CD4-positive, alpha-beta T cell (primary cell): ENCODE measurements around the gene MT1HL1. TPM values are rescaled to one million over a fixed set of nuclear protein-coding genes. Genes with fewer than 3 reads are reported as not detected.

Source experiments
- ATAC-seq: fragments of 200-7000 bp; cut with Tn5 transposase; one replicate; pipeline ENCODE4 v1.10.0; 2022; ENCODE audit warnings: mild to moderate bottlenecking; ENCODE audit not compliant: poor library complexity
- CTCF ChIA-PET: fragments of 350-600 bp; sonication (Branson Sonifier 250); formaldehyde crosslinking; loops from one replicate; lab custom pipeline; 2021; ENCODE audit warnings: antibody characterized with exemption, inconsistent platforms; lab: Charles Lee
- POLR2A ChIA-PET: fragments of 350-600 bp; sonication (Branson Sonifier 250); formaldehyde crosslinking; loops from one replicate; lab custom pipeline; 2021; ENCODE audit warnings: antibody characterized with exemption, inconsistent platforms; lab: Charles Lee
- DNase-seq, 14 experiments: peaks; one replicate each; pipeline ENCODE4 v3.0.0-alpha.2; 2013 to 2020; ENCODE audit warnings: mixed read lengths in 2 of 14
- H3K27ac ChIP-seq, 2 donors: one replicate each; pipeline versions ENCODE4 v1.5.1 to v1.7.0; 2013; ENCODE audit warnings: low read length in 2 of 2, low read depth in 1 of 2, mild to moderate bottlenecking in 1 of 2
- H3K27me3 ChIP-seq, 2 experiments: 1 replicate in 1 of 2; 2 replicates in 1 of 2; pipeline versions ENCODE4 v1.6.1 to v1.7.0; 2013; ENCODE audit warnings: low read length in 2 of 2, control low read depth in 1 of 2, mild to moderate bottlenecking in 1 of 2, moderate library complexity in 1 of 2; ENCODE audit not compliant: insufficient read depth in 2 of 2, control insufficient read depth in 1 of 2
- H3K36me3 ChIP-seq: one replicate; pipeline ENCODE4 v1.6.1; 2013; ENCODE audit warnings: low read length, control low read depth; ENCODE audit not compliant: insufficient read depth
- H3K4me1 ChIP-seq: one replicate; pipeline ENCODE4 v1.6.1; 2013; ENCODE audit warnings: low read length, control low read depth; ENCODE audit not compliant: insufficient read depth
- H3K4me3 ChIP-seq: one replicate; pipeline ENCODE4 v1.5.1; 2013; ENCODE audit warnings: mild to moderate bottlenecking, low read length, moderate library complexity
- H3K9me3 ChIP-seq, 2 experiments: 1 replicate in 1 of 2; 2 replicates in 1 of 2; pipeline versions ENCODE4 v1.6.1 to v1.7.0; 2013; ENCODE audit warnings: low read length in 2 of 2, mild to moderate bottlenecking in 2 of 2, control low read depth in 1 of 2, moderate library complexity in 1 of 2; ENCODE audit not compliant: control insufficient read depth in 1 of 2, insufficient read depth in 1 of 2
- H3K27ac Mint-ChIP-seq: one replicate; pipeline ENCODE4 v1.8.0; 2020; ENCODE audit warnings: mixed read lengths
- H3K27me3 Mint-ChIP-seq: one replicate; pipeline ENCODE4 v1.8.0; 2021; ENCODE audit warnings: mixed read lengths
- H3K36me3 Mint-ChIP-seq: one replicate; pipeline ENCODE4 v1.8.0; 2021; ENCODE audit warnings: low read depth, mixed read lengths
- H3K4me1 Mint-ChIP-seq: one replicate; pipeline ENCODE4 v1.8.0; 2021; ENCODE audit warnings: low read depth, mixed read lengths
- H3K4me3 Mint-ChIP-seq: one replicate; pipeline ENCODE4 v1.8.0; 2020; ENCODE audit warnings: mild to moderate bottlenecking, mixed read lengths
- H3K9me3 Mint-ChIP-seq: one replicate; pipeline ENCODE4 v1.8.0; 2020; ENCODE audit warnings: mixed read lengths
- intact Hi-C, 2 experiments: fragments of 100-400 bp; cut with DNase I in 1 of 2; cut with micrococcal nuclease in 1 of 2; formaldehyde crosslinking; loops; one replicate each; pipeline versions ENCODE4 v1.15.1 to v1.9.0; 2023 to 2025; cut with DNase I, micrococcal nuclease
- total RNA-seq, 174 experiments: library from RNA in 2 of 174; stranded (reverse) in 2 of 174; gene quantifications; one replicate each; pipeline ENCODE4 v1.2.3 and lab custom pipeline; 2021 to 2026
- TF ChIP-seq, protein P1 (sequence below): fragments of 200-600 bp; IDR thresholded peaks from one replicate; pipeline ENCODE4 v1.8.0; 2022; ENCODE audit warnings: antibody characterized with exemption, mild to moderate bottlenecking

The MT1HL1 gene
- total RNA-seq, 2 experiments from 2014 or later = not detected

DNA sequence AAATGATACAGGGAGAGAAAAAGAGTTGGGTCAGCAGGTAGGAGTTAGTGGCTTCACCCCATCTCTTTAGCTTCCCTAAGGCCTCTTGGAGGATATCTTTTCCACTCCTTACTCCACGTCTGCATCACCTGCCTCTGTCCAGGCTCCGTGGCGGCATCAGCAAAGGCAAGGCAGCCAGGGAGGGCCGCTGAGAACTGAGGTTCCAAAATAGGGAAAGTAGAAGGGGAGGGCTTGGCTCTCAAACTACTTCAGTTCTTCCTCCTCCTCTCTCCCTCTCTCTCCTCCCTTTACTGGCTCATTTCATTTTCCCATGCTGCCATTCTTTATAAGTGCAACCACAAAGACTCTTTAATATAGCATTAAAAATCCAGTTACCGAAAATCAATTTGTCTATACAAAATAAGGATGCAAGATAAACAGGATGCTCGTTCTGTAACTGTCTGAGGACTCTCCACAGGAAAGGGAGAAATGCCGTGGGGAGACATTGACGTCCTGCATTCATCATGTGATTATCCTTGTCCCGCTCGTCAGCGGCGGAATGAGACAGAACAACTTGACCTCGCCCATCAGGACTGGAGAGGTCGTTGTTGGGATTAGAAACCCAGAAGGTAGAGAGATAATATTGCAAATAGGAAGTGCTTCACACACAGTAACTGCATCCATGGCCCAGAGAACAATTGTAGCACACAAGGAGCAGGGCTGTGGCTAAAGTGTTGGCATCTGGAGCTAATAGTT lies 3.1 kb upstream of the MT1HL1 start:
- Mint-ChIP-seq H3K4me3 (no peak overlapping the region), H3K27me3 (peaks cover 9% of the 10 kb centered on the region), H3K4me1 (no peaks in the 10 kb centered on the region), H3K36me3 (no peaks in the 10 kb centered on the region), H3K9me3 (no peaks in the 10 kb centered on the region), H3K27ac (no peak overlapping the region)
- Histone ChIP-seq H3K9me3 (no peaks in the 10 kb centered on the region), H3K27ac (no peak overlapping the region), H3K27me3 (peaks cover 0 to 8% of the 10 kb centered on the region in 2 experiments), H3K4me3 (no peak overlapping the region), H3K4me1 (no peaks in the 10 kb centered on the region), H3K36me3 (no peaks in the 10 kb centered on the region)
- ATAC-seq = no peak
- DNase-seq = no peak
- intact Hi-C loops = no loop called here
- TF ChIP-seq, protein P1, sequence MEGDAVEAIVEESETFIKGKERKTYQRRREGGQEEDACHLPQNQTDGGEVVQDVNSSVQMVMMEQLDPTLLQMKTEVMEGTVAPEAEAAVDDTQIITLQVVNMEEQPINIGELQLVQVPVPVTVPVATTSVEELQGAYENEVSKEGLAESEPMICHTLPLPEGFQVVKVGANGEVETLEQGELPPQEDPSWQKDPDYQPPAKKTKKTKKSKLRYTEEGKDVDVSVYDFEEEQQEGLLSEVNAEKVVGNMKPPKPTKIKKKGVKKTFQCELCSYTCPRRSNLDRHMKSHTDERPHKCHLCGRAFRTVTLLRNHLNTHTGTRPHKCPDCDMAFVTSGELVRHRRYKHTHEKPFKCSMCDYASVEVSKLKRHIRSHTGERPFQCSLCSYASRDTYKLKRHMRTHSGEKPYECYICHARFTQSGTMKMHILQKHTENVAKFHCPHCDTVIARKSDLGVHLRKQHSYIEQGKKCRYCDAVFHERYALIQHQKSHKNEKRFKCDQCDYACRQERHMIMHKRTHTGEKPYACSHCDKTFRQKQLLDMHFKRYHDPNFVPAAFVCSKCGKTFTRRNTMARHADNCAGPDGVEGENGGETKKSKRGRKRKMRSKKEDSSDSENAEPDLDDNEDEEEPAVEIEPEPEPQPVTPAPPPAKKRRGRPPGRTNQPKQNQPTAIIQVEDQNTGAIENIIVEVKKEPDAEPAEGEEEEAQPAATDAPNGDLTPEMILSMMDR = no peak
- ChIA-PET CTCF (no interaction called here), POLR2A (no interaction called here)

DNA sequence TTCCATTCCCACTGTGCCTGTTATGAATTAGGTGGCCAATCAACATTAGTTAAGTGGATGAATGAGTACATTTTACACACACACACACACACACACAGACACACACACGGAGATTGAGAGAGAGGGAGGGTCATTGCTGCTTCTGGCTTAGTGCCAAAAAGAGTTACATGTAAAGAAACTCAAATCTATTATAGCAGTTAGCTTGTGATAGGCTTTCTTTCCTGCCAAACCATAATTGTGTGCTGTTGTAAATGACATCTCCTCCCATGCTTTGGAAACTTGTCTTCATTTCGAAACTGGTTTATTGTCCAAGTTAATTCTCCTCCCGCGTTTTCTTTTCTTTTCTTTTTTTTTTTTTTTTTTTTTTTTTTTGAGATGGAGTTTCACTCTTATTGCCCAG lies 1.4 kb upstream of the MT1HL1 start:
- no peak overlapping the region for H3K4me3 ChIP-seq
- H3K36me3 Mint-ChIP-seq = no peaks in the 10 kb centered on the region
- DNase-seq (no peak), ATAC-seq (no peak)
- no peak overlapping the region for H3K27ac ChIP-seq
- CTCF ChIA-PET = no interaction called here
- H3K4me1 Mint-ChIP-seq = no peaks in the 10 kb centered on the region
- peaks cover 9% of the 10 kb centered on the region for H3K27me3 Mint-ChIP-seq
- H3K27ac Mint-ChIP-seq = no peak overlapping the region
- no peaks in the 10 kb centered on the region for H3K9me3 ChIP-seq
- H3K27me3 ChIP-seq = peaks cover 0 to 4% of the 10 kb centered on the region in 2 experiments
- no peaks in the 10 kb centered on the region for H3K4me1 ChIP-seq
- H3K4me3 Mint-ChIP-seq = no peak overlapping the region
- TF ChIP-seq, protein P1 = no peak
- H3K36me3 ChIP-seq = no peaks in the 10 kb centered on the region
- POLR2A ChIA-PET = no interaction called here
- intact Hi-C loops = no loop called here
- no peaks in the 10 kb centered on the region for H3K9me3 Mint-ChIP-seq

DNA sequence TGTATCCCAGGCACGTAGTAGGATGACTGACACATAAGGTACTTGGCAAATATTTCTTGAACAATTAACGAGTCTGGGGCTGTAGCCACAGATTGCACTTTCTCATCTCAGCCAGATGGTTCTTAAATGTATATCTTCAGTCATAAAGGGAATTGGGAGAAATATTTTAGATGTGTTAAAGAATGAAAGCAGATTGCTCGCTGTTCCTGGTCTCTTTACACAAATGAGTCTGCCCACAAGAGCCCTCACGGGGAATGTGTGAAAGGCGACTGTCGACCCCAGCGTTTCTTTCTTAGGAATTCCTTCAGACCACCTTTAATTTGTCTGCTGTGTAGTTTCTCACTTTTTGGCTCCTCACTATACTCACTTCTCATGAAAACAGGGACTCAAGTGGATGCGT lies 725 bp downstream of the MT1HL1 start:
- Mint-ChIP-seq H3K4me1 (no peaks in the 10 kb centered on the region), H3K27ac (no peak overlapping the region), H3K36me3 (no peaks in the 10 kb centered on the region), H3K4me3 (no peak overlapping the region), H3K9me3 (no peaks in the 10 kb centered on the region), H3K27me3 (peaks cover 9% of the 10 kb centered on the region)
- H3K4me3 ChIP-seq = no peak overlapping the region
- TF ChIP-seq, protein P1 = no peak
- DNase-seq (no peak), ATAC-seq (no peak)
- H3K27me3 ChIP-seq = peaks cover 0 to 4% of the 10 kb centered on the region in 2 experiments
- H3K27ac ChIP-seq = no peak overlapping the region
- H3K4me1 ChIP-seq = no peaks in the 10 kb centered on the region
- H3K9me3 ChIP-seq = no peaks in the 10 kb centered on the region
- POLR2A ChIA-PET = no interaction called here
- CTCF ChIA-PET = no interaction called here
- H3K36me3 ChIP-seq = no peaks in the 10 kb centered on the region
- intact Hi-C loops = no loop called here
